NCI-H1436 (cell line): Measurements from ENCODE around the gene SMAD7.

Source experiments
- DNase-seq: peaks from one replicate; lab custom pipeline; 2025; lab: John Stamatoyannopoulos, UW

Gene SMAD7

DNA sequence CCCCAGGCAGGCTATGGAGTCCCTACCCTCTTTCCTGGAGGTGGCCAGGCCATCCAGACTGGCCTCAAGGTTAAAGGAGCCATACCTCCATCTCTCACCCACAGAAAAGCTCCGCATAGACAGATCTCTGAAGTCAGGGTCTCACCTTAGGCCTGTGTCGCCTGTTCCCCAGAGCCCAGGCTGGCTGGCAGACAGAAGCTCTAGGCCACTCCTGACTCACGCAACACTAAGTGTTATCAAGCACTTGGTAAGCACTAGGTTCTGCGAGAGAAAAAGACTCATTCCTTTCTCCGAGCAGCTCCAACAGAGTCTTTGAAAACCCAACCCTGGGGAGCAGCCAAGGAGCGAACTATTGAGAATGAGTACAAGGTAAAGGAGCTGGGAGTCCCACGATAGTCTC is 6.1 kb downstream of the SMAD7 start:
- DNase-seq, result no peak

DNA sequence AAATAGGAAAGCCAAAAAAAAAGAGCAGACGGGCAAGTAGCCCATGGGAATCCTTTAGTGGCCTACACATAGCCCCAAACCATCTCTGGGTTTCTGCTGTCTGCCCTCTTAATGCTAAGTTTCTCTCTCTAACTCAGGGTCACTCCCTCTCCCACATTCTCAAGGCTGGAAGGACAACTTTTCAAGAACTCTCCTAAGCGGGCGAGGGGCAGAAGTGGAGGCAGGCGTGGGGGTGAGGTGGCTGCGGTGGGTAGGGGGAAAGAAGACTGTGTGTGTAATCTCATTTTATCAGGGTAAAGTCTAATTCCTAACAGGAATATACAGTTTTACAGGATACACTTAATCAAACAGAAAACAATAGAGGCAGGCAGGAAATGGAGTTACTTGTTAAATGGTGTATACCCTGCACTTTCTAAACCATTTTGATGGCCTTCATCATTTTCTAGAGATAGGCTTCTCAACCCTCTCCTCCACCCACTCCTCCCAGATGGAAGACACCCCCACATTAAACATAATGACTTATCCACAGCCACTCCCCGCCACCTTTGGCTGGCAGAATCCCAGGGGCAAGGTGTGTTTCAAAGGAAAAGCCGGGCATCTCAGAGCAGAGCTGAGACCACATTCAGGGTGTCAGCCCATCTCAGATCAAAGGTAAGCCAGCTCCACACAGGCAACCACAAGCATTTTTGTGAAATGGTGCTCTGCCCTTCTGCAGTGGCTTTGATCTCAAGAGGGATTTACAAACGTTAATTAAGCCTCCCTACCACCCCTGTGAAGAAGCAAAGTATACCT is 6.8 kb downstream of the SMAD7 start:
- DNase-seq, result no peak

DNA sequence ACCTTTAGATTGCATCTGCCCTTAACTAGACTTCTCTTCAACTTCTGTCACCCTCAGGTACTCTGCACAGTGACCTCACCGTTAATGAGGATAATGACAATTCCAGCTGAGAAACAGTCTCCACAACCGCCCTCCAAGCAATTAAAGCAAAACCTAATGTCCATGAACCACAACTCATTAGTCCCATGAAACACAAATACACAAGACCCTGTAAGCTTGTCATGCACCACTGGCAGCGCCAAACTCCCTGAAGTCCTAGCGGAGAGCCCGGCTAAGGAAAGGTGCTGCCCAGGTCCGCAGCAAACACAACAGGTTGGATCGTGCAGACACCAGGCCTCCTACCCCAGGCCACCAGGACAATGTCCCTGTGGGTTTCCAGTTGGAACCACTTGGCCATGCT is 7.4 kb downstream of the SMAD7 start:
- no peak for DNase-seq

DNA sequence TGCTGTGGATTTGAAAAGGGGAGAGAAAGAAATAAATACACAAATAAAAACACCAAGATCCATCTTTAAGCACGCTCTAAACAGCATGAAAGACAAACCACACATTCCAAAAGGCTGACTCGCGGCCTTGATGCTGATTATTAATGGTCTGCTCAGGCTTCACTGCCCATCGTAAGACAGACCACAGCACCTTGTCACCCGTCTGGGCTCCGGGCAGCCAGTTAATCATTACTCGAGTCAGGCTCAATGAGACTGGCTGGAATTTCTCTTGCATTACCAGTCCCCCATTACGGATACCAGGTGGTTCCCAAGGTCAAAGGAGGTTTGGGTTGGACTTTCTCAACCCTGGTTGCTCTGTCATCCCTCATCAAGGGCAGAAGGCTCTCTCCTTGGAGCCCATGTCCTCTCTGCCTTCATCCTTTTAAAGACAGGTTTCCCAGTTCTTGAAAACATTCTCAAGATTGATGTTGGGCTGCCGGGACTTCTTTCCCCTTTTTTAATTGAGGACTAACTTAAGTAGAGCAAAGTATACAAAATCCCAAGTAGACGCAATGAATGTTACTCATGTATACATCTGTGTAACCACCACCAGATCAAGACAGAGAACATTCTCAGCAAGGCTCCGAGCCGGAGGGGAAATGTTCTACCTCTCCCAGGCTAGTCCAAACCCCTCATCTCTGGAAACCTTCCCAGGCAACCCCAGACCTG is 8.1 kb downstream of the SMAD7 start:
- DNase-seq, result no peak

DNA sequence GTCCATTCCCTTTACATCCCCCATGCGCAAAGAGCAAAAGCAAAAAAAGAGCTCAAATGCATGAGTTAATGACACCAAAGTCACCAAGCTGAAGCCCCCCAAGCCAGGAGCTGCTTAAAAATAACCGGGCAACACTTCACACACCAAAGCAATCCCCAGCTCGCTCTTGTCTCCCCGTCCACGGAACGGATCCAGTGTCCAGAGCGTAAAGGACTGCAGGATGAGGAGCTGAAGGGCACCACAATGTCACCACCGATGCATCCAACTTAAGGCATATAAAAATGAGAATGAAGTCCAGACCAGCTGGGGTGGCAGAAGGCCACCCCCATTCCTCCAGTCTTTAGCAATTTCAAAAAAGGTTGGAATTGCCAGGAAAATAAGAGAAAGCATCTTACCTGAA is 8.7 kb downstream of the SMAD7 start:
- DNase-seq, result no peak

DNA sequence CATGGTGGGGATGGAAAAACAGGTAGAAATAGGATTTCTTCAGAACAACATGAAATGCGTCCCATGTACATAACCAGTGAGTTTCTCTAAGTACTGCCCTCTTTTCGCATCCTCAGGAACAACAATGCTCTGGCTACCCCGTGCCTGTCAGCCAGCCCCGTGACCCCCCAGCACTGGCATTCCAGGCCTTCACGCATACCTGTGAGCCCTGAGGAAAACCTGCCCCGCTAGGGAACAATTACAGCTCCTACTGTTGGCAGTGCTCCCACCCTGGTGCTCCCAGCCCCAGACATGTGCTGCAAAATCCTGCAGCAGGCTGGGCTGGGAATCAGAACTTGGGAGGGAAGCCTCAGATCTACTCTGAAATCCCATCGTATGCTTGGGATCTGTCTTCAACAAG is 9.1 kb downstream of the SMAD7 start:
- DNase-seq, result no peak

DNA sequence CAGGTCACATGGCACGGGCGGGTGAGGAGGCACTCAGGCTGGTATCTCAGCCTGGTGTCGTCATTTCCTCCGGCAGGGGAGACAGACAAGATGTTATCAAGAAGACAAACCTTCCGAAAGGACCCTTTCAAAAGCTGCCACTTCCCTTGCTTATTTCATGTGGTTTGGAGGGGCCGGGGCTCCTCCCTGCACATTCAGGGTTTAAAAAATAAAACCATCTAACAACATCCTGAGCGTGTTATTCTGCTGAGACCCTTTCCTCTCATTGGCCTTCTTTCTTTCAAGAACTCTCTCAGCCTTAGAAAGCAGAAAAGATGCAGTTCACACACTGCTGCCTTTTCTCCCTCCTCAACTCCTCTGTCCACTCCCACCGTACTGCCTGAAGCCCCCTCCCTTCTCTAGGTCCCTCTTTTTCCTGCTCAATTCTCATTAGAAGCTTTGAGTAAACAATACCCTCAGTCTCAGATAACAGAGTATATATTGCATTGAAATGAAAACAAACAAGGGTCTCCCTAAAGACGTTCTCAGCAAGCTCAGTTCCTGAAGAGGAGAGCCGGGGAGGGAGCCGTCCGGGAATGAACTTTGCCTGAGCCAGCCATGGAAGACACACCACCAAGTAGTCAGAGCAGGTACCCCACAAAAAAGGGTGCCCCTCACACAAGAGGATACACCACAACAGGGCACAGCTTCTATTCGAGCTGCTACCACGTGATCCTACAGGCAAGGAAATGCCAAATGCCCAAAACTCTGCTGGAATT is 9.7 kb downstream of the SMAD7 start:
- DNase-seq, result no peak

DNA sequence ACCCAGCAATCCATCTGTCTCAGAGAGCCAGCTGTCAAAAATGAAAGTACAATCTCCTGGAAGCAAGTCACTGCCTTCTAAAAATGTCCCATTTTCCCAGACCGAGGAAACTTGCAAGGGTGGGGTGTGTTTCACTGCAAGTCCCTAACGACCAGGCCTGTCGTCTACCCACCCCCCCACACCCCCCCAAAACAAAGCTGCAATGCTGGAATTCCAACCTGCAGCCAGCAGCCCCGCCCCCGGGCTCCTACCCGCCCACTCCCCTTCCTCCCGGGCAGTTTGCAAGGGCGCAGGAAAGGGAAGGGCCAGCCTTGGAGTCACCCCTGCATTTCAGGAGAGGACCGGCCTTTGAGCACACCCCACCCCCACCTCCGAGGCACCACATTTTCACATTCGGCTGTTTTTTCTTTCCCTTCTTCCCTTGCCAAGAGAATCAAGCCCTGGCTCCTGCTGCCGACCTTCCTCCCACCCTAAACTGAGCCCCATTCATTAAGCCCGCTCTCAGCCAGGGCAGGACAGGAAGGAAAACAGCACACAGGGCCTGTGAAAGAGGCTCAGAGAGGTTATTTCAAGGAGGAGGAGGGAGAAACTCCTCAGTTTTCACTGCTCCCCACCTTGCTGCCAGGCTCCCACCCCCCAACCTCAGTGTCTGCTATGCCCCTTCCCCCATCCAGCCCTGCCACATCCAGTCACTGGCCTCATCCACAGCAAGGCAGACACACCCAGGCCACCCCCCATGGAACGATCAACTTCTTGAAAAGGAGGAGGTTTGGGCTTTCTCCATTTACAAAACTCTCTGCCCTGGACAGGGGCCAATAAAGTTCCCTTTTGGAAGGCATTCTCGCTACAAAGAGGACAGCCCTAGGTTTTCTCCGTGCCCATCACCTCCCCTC is 11.3 kb downstream of the SMAD7 start:
- no peak for DNase-seq

DNA sequence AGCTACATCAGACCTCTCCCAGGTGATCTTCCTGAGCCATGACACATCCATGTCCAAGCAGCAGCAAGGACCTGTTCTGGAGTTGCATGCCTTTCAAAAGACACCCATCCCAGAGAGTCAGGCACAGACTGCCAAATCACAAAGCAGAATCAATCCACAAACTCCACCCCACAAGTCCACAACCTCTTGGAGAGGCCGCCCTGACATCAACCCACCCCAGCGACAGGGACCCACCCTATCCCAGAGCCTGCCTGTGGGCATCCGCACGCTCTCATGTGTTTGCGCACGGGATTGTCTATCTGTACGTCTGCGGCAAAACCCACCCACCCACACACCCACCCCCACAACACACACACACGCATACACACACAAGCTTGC is 11.9 kb downstream of the SMAD7 start:
- DNase-seq, result no peak

DNA sequence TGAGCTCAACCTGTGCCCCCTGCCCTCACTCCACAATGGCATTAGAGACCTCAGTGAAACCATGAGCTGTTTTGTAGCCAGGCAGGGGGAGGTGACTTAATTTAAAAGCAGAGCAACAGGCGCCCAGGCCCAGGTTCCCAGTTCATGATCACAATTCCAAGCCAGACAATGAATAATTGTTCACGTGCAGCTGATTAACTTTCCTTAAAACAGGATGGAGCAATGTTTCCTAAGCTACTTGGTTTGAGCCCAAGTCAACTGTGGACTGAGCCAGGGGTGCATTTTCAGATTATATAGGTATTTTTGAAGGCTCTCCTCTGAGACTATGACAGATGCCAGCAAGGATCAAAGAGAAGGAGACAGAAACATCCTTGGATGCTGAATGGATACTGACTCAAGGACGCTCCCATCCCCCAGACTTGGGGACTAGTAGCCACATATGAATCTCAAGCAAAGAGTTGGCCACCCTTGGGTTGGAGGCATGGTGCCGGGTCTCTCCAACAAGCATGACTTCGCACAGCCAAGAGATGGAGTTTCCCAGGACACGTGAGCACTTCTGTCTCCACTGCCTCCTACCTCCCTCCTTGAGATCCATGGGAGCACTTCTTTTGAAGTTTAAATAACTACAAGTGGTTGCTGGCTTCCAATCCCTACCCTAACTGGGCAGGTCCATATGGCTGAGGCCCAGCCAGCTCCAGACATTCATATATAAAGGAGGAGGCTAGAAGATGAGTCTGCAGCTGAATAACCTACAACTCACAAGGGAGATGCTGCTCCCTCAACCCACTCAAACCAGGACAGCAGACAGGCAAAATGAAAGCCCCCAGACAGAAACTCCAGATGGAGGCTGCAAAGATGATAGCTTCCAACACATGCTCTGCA is 12.7 kb downstream of the SMAD7 start:
- DNase-seq, result no peak

DNA sequence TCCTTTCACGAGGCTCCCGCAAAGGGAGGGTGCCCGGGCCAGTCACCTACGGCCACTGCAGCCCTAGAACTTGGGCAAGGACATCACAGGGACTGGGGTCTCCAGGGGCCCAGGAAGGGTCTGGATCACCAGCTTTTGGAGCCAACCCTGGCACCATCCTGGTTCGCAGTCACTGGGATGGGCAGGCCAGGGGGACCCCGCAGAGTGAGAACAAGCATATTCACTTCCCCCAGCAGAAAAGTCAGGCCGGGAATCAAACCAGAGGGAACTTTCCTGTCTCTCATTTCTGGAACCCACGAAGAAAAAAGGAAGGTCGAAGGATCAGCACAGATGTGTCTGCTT is 15.4 kb downstream of the SMAD7 start:
- DNase-seq, result no peak

DNA sequence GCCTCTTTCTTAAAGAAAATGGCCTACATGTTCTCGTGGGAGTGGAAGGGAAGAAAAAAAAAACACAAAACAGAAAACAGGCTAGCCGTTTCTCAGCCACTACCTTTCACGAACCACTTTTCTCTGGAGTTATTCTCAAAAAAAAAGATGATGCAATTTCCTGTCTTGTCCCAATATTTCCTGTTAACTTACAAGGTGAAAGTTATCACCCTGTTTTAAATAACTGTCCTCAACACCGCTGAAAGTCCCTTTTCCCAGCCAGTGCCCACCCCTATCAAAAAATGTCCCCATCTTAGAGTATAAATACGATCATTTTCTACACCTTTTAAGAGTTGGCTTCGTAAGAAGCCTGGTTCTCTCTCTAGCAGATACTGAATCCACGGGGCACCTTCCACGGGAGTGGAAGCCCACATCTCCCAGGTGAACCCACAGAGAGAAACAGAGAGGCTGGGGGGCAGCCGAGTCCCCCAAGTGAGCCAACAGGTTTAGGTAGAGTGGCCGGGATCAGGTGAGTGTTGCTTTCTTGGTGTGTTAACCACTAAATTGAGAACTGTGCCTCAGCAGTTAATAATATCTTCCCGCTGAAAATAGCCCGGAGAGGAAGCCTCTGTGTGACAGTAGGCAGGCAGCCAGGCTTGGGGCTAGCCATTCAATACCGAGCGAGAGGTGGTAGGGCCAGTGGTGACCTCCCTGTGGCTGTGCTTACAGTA is 15.9 kb downstream of the SMAD7 start:
- no peak for DNase-seq

DNA sequence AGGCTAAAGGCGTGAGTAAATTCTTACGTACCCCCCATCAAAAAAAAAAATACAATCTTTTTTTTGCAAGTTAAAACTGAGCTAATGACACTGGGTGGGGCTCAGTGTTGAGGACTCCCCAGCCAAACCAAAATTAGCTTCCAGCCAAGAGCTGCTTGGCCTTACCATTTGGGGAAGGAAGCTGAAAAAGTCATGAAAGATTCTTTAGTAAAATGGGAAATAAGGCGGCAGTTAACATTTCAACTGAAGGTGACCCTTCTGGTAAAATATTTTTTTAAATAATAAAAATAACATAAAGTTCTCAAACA is 16.4 kb downstream of the SMAD7 start:
- no peak for DNase-seq

DNA sequence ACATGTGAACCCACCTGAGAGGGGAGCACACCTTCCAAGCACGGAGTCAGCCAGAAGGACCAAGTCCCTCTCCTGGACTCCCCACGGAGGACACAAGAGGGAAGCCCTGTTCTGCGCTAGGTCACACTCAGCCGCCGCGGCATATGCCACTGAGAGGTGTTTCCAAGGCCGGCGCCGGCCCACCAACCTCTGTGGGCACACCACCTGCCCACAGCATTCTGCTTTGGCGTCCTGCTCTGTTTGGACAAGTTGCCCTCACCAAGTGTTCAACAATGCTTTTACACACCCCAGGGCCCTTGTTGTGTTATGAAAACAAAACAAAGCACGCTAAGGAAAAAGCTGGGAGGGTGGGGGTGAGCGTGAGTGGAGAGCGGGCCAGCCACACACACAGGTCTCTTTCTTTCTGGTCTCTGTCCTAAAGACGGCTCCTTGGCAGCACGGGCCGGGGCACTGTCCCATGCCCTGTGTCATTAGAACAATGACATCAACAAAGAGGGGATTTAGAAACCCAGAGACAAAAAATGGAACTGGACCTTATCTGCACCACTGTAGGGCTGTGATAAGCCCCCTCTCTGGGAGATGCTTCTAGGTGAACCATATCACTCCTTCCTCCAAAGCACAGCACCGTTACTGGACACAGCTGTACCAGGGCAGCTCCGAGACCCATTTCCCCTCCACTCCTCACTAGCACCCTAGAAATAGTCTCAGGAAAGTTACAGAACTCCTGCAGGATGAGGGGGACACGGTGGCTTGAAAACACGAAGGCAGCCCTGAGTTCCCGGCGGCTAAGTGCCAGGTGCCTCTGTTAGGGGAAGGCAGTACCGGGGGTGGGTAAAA is 17.0 kb downstream of the SMAD7 start:
- DNase-seq, result no peak

DNA sequence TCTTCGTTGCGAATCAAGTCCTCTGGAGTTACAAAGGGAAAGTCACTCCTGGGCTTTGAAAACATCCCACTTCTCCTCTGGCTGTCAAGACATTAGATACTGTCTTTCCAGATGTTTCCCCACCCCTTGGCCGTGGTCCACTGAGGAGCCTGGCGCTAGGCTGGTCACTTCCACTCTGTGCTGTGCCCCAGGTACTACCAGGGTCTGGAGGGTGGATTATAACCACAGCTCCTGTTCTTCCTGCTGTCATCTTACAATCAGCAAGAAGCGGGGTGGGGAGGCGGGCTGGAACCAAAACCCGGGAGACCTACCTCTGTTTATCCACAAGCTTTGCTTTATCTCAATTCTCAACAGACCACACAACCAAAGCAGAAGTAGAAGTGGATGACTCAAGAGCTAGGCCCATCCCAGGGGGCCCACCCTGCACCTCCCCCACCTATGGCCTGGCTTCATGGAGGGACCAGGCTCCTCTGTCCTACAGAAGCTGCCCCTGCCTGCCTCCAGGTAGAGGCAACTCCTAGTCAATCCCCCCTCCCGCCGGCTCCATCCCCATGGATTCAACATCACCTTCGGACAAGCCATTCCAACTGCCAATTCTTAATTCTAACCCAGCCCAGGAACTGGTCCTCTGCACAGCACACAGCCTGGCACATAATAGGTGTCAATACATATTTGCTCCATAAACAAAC is 17.8 kb downstream of the SMAD7 start:
- DNase-seq, result no peak

DNA sequence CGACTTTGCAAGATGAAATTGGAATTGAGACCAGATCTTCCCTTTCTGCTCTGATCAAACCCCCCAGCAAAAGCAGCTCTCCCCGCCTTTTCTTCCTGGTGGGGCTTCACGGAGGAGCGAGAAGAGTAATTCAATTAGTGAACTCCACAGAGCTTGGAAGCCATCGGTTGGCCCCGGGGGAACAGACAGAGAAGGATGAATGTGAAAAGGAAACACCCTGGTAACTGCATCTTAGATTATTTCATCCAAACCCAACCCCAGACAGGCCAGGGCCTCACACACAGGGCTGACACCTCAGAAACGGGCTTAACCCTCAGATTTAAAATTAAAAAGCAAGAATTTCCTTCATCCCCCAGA is 18.3 kb downstream of the SMAD7 start:
- DNase-seq, result no peak

DNA sequence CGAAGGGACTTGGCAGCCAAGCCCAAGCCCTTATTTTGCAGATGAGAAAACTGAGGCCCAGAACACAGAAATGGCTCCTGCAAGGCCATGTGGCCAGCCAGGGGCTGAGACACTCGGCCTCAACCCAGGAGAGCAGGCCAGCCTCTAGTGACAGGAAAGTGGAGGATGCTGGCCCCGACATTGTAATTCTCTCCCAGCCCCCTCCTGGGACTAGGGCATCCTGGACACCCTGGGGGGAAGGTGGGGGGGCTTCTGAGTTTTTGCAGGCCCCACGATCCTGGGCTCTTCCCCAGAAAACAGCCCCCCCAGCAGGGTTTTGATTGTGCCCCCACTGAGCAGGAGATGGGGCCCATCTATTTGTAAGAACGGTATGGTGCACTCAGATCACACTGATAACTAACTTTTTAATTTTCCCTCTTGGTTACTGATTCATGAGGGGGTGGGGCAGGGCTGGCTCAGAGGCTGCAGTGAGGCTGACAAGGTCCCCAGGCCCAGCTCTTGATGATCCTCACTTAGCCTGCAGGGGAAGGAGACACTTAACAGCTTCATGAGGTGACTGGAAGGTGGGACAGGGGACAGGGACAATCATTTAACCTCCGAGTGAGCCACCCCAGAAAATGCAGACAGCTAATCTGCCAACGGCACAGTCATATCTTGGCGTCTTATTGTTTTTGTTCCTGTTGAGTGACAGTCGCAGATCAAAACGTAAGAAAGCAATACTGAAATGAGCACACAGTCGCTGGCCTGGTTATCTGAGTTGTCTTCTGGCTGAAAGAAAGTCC is 18.9 kb downstream of the SMAD7 start:
- DNase-seq, result no peak

DNA sequence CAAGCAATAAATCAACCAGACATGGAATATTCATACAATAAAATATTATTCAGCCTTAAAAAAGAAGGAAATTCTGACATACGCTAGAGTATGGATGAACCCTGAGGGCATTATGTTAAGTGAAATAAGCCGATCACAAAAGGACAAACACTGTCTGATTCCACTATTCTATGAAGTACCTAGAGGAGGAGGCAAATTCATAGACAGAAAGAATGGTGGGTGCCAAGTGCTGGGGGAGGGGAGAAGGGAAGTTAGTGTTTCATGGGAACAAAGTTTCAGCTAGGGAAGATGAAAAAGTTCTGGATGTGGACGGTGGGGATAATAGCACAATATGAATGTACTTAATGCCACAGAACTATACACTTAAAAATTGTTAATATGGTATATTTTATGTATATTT is 19.8 kb downstream of the SMAD7 start:
- no peak for DNase-seq
